ENCODE measurements around the gene CNTN6.

CNTN6 gene

GRCh38 chr3:1423566-1424089 lies 330.8 kb downstream of the CNTN6 start:
- no peak for DNase-seq (ENCODE audit: low spot score)

- no peak for DNase-seq (ENCODE audit: low spot score)
Observed at GRCh38 chr3:1439395-1439794, 346.6 kb downstream of the CNTN6 start.

GRCh38 chr3:1442271-1442670 lies 349.4 kb downstream of the CNTN6 start:
- DNase-seq (ENCODE audit: low spot score), result no peak

GRCh38 chr3:1444195-1444594 lies 351.4 kb downstream of the CNTN6 start:
- no peak for DNase-seq (ENCODE audit: low spot score)

- DNase-seq (ENCODE audit: low spot score), result peak; percentile 73
Observed at GRCh38 chr3:1446531-1446930, 353.7 kb downstream of the CNTN6 start.

- DNase-seq (ENCODE audit: low spot score), result peak; percentile 7
Observed at GRCh38 chr3:1447452-1447851, 354.6 kb downstream of the CNTN6 start.

GRCh38 chr3:1448443-1448842 lies 355.6 kb downstream of the CNTN6 start:
- no peak for DNase-seq (ENCODE audit: low spot score)
